GM11168 (cell line): ENCODE data around the gene MRPL12.

Experiments
- in situ Hi-C: fragments of 300-500 bp; cut with MboI; formaldehyde crosslinking; loops from one replicate; pipeline ENCODE4 v1.12.0; 2022; ENCODE audit warnings: low sequenced_read_pairs; ENCODE audit not compliant: unreplicated experiment

The MRPL12 gene

GRCh38 chr17:81700353-81701287, 2.5 kb upstream of the MRPL12 start:
- in situ Hi-C loops = no loop called here

GRCh38 chr17:81701288-81702071, 1.7 kb upstream of the MRPL12 start:
- in situ Hi-C loops = no loop called here

GRCh38 chr17:81703747-81704654, 834 bp downstream of the MRPL12 start:
- in situ Hi-C loops = no loop called here

GRCh38 chr17:81705518-81706231, 2.5 kb downstream of the MRPL12 start:
- in situ Hi-C loops = no loop called here

- in situ Hi-C loops = no loop called here
Observed at GRCh38 chr17:81706232-81706611, 3.1 kb downstream of the MRPL12 start.

- in situ Hi-C loops = no loop called here
Observed at GRCh38 chr17:81706757-81707624, 3.8 kb downstream of the MRPL12 start.

- in situ Hi-C loops = no loop called here
Observed at GRCh38 chr17:81707725-81708646, 4.8 kb downstream of the MRPL12 start.

- in situ Hi-C loops = no loop called here
Observed at GRCh38 chr17:81708739-81709185, 5.6 kb downstream of the MRPL12 start.

- in situ Hi-C loops = no loop called here
Observed at GRCh38 chr17:81710514-81711308, 7.5 kb downstream of the MRPL12 start.

- in situ Hi-C loops = no loop called here
Observed at GRCh38 chr17:81711814-81712467, 8.8 kb downstream of the MRPL12 start, which contains the start of gene SLC25A10. TSS of gene SLC25A10 (plus strand) at chr17:81712284. CDS start at chr17:81712427, 143 bp downstream.

- in situ Hi-C loops = no loop called here
Observed at GRCh38 chr17:81712468-81713003, 9.4 kb downstream of the MRPL12 start.

GRCh38 chr17:81713004-81713555, 9.9 kb downstream of the MRPL12 start:
- in situ Hi-C loops = no loop called here

- in situ Hi-C loops = no loop called here
Observed at GRCh38 chr17:81713556-81714411, 10.6 kb downstream of the MRPL12 start.

GRCh38 chr17:81714412-81715106, 11.4 kb downstream of the MRPL12 start:
- in situ Hi-C loops = no loop called here
